ENCODE data around the gene GLYATL1. TPM values are rescaled to one million over a fixed set of nuclear protein-coding genes. Genes with fewer than 3 reads are reported as not detected.
"Not testable (repeated sequence)": the region's sequence is repeated elsewhere in the genome, so short reads cannot be mapped to it uniquely, and the experiment has no call there.

GLYATL1 gene
- total RNA-seq, 2 donors from 2014 or later, result not detected

GRCh38 chr11:58998480-58999290 is 59.4 kb downstream of the GLYATL1 start:
- no peaks in the 10 kb centered on the region for H3K27me3 ChIP-seq
- no peak overlapping the region for H3K4me3 ChIP-seq
- H3K4me1 ChIP-seq, result no peaks in the 10 kb centered on the region
- H3K27ac ChIP-seq, result no peak overlapping the region
- H3K9me3 ChIP-seq, result no peaks in the 10 kb centered on the region
- H3K36me3 ChIP-seq, result no peaks in the 10 kb centered on the region
- TF ChIP-seq CTCF (IDR thresholded peaks at IDR 0.05), result no peak
- DNase-seq (ENCODE audit: low spot score), result no peak

- H3K36me3 ChIP-seq, result no peaks in the 10 kb centered on the region
- no peaks in the 10 kb centered on the region for H3K27me3 ChIP-seq
- H3K4me1 ChIP-seq, result no peaks in the 10 kb centered on the region
- H3K27ac ChIP-seq, result no peak overlapping the region
- H3K9me3 ChIP-seq, result no peaks in the 10 kb centered on the region
- no peak for TF ChIP-seq CTCF (IDR thresholded peaks at IDR 0.05)
- DNase-seq (ENCODE audit: low spot score), result no peak
- H3K4me3 ChIP-seq, result no peak overlapping the region
Measured at GRCh38 chr11:58999291-58999680, 60.0 kb downstream of the GLYATL1 start.

GRCh38 chr11:59000003-59000402 is 60.7 kb downstream of the GLYATL1 start:
- Histone ChIP-seq H3K36me3 (no peaks in the 10 kb centered on the region), H3K9me3 (no peaks in the 10 kb centered on the region), H3K4me3 (no peak overlapping the region), H3K27me3 (no peaks in the 10 kb centered on the region), H3K4me1 (no peaks in the 10 kb centered on the region), H3K27ac (no peak overlapping the region)
- no peak for DNase-seq (ENCODE audit: low spot score)
- no peak for TF ChIP-seq CTCF (IDR thresholded peaks at IDR 0.05)

- not testable (repeated sequence) for H3K4me1 ChIP-seq; DNase-seq (ENCODE audit: low spot score); H3K4me3 ChIP-seq; H3K36me3 ChIP-seq; H3K27me3 ChIP-seq; H3K27ac ChIP-seq; H3K9me3 ChIP-seq
Measured at GRCh38 chr11:59002006-59002405, 62.7 kb downstream of the GLYATL1 start.

Other genes starting within 250 kb of the GLYATL1 start
- gene GLYAT, start 207.5 kb upstream of the GLYATL1 start, total RNA-seq, result not detected
- gene GLYATL2, start 94.8 kb upstream of the GLYATL1 start, total RNA-seq, result under 1 TPM in 1 of 2 donors, not detected in 1; 0.24 TPM
- gene GLYATL1B, start 146.8 kb downstream of the GLYATL1 start, total RNA-seq, result not detected
- under 1 TPM; 0.11 to 0.20 TPM for gene FAM111B, start 167.7 kb downstream of the GLYATL1 start, total RNA-seq
- 1 to 10 TPM; 4.5 to 9.5 TPM for gene FAM111A, start 203.4 kb downstream of the GLYATL1 start, total RNA-seq
- 1 to 10 TPM; 1.0 to 2.1 TPM for gene DTX4, start 232.6 kb downstream of the GLYATL1 start, total RNA-seq